Measurements from ENCODE around the gene CMTM1.
A peak's percentile ranks its signal among the peaks of the same experiment; 100 is the strongest.

Gene CMTM1

GRCh38 chr16:66539623-66540469 lies 26.4 kb upstream of the CMTM1 start:
- no peak for DNase-seq (ENCODE audit: low read depth)

- DNase-seq (ENCODE audit: low read depth) = no peak
Measured at GRCh38 chr16:66541388-66542355, 24.6 kb upstream of the CMTM1 start.

DNA sequence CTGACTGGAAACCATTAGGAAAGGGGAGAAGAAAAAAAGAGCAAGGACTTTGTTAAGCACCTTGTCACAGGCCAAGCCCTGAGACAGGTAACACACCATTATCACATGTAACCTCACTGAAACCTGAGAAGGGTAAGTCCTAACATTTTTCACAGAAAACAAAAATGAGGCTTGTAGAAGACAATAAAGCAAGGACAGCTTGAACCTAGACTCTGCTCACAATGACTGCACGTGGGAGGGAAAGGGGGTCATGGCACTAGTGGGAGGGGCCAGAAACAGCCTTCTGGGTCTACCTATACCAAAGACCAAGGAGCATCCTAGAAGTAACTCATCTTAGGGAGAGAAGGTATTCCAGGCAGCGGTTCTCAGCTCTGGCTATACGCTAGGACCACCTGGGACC lies 23.8 kb upstream of the CMTM1 start:
- DNase-seq (ENCODE audit: low read depth) = no peak

DNA sequence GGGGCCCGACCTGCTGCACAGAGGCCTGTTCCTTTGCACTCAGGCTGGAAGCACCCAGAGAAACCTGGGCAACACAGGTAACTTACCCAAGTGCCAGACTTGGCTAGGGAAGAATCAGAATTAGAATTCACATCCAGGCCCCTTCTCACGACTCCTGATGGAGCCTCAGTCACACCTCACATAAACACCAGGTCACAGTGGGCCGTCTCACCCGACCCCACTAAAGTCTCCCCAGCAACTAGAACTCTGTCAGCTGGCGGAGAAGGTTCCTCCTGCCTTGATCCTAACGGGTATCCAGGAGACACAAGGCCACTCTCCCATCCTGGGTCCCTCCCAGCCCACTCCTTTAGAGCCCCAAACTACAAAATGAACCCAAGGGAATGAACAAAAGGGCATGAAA lies 22.7 kb upstream of the CMTM1 start:
- no peak for DNase-seq (ENCODE audit: low read depth)

- no peak for DNase-seq (ENCODE audit: low read depth)
Measured at GRCh38 chr16:66544016-66544757, 22.1 kb upstream of the CMTM1 start.

DNA sequence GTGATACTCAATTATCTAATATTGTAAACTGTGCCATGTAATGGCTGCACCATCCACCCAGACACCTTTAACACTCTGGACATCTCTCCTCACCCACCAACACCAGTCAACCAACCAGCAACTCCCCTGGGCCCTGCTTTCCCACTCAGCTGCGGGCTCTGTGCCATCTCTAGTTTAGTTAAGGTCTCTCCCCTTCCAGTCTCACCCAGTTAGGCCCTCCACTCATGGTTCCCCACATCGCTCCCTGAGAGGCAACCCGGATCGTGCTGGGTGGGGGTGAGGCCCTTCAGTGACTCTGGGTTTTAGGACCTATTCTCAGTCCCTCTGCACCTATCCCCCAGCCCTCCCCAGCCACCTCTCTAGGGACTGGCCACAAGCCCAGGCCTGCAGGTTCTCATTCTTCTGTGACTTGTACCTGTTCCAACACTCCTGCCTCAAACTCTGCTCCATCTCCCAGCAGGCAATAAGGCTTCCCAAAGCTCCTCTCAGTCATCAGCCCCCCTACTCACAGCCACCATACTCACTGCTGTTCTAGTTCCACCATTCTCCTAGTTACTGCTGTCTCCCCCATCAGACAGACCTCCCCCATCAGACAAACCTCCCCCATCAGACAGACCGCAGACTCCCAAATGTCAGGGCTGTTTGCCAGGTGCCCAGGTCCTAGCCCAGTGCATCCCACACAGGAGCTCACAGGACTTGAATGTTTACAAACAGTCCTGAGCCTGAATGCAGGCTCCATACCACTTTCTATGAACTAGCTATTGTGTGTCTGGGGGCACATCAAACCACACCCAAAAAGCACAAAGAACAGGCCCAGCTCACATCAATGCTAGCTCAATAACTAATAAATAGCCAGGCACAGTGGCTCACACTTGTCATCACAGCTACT lies 18.9 kb upstream of the CMTM1 start:
- no peak for DNase-seq (ENCODE audit: low read depth)

DNA sequence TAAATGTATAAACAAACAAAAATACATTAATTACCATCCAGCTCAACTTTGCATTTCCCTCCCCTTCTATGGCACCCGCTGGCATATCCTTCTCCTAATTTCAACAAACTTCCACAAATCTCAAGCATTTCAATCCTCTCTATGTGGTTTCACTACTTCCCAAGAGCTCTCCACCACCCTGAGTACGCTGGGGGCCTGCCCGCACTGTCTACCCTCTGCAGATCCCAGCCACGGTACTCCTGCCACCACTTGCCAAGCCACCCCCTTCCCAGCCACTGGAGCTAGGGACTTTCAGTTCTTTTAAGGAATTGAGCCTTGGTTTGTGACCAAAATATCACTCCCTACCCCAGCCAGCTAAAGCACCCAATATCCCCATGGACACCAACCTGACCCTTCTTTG lies 18.2 kb upstream of the CMTM1 start:
- DNase-seq (ENCODE audit: low read depth) = no peak

GRCh38 chr16:66548868-66549267 lies 17.4 kb upstream of the CMTM1 start:
- no peak for DNase-seq (ENCODE audit: low read depth)

DNA sequence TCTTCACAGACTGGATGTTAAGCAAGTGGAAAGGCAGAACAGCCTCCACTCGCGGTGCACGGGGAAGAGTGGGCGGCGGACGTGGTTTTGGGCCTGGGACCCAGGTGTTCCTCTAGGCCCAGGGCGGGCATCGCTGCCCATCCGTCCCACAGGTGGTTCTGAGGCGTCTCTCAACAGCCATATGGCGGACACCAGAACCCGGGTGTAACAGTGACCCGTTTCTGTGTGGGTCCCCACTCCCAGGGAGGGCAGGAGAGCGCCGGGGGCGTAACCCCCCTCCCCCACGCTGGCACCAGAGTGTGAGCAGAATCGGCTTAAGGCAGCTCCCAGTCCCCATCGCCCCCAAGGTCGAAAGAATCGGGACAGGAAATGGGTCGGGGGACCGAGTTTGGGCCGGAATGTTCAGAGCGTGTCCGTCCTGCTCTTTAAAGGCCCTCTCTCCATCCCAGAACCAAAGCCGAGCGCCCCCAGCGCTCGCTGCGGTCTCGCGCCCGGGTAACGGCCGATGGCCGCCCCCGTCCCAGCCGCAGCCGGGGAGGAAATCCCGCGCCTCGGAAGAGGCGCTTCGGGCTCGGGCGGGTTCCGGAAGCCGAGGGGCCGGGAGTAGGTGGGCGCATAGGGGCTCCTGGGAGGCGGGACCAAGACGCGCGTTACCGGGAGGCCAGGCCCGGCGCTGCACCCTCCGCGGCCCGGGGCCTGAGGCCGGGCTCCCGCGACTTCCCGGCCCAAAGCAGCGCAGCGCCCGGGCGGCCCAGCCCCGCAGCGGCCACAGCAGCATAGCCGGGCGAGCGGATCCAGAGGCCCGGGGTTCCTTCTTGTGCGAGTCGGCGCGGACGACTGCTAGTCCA lies 16.7 kb upstream of the CMTM1 start, which contains the start of gene TK2:
Gene TK2 (minus strand): TSS at position 839 of the 848 bp plus-strand sequence. CDS start 61 bp downstream, at position 778.
- no peak for DNase-seq (ENCODE audit: low read depth)

GRCh38 chr16:66551348-66551759 lies 14.9 kb upstream of the CMTM1 start:
- DNase-seq (ENCODE audit: low read depth) = no peak

GRCh38 chr16:66551788-66552285 lies 14.4 kb upstream of the CMTM1 start:
- DNase-seq (ENCODE audit: low read depth) = no peak

- DNase-seq (ENCODE audit: low read depth) = peak; percentile 70
Measured at GRCh38 chr16:66552286-66553177, 13.7 kb upstream of the CMTM1 start, which contains the start of gene CKLF. CKLF (plus strand) TSS chr16:66552576; CDS start chr16:66552716, 140 bp downstream.

GRCh38 chr16:66553223-66553622 lies 13.0 kb upstream of the CMTM1 start:
- DNase-seq (ENCODE audit: low read depth) = no peak

DNA sequence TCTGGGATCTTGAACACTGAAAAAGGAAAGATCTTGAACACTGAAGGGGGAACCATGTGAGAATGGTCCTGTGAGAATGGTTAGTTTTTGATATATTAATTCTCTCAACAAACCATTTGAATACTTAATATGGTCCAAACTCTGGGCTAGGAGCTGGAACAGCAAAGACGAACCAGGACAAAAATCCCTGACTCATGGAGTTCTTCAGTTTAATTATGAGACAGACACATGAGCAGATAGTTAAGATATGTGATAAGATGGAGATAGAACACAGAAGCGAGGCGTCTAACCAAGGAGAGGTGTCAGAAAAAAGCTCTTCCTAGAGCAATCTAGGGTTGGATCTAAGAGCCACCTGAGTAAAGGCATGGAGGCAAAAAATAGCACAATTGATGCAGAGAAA lies 12.2 kb upstream of the CMTM1 start:
- DNase-seq (ENCODE audit: low read depth) = no peak

GRCh38 chr16:66554495-66554894 lies 11.7 kb upstream of the CMTM1 start:
- DNase-seq (ENCODE audit: low read depth) = no peak

DNA sequence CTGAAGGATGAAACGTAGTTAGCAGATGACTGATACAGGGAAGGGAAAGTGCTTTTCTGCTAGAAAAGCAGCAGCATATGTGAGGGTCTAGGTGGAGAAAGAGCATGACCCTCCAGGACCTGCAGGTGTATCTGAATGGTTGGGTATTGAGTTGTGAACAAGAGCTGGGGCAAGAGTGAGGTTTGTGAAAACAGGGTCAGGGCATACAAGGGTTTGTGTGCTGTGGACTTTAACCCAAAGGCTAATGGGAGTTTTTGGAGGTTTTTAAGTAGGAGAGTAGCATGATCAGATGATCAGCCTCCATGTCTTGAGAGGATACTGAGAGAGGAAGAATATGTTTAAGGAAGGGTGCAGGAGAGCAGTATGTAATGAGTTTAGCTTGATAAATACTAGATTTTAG lies 6.1 kb upstream of the CMTM1 start:
- no peak for DNase-seq (ENCODE audit: low read depth)

GRCh38 chr16:66561381-66562080 lies 4.7 kb upstream of the CMTM1 start:
- DNase-seq (ENCODE audit: low read depth) = no peak

DNA sequence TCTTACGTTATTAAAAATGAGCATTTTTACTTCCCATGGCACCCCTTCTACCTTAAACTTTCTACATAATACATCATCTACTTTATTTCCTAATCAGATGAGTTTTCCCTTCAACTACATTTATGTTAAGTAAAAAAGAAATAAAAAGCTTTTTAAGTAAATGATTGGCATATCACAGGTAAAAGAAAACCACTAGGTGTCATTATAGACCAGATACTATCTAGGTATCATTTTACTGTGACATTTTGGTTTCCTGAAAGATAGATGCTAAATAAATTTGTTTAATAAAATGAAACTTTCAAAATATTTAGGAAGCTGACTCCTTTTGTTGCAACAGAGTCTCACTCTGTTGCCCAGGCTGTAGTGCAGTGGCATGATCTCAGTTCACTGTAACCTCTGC lies 3.8 kb upstream of the CMTM1 start:
- no peak for DNase-seq (ENCODE audit: low read depth)
